NCI-H2107 treated with DMSO at 0.1 percent for 48 hours (cell line): ENCODE measurements around the gene CALHM4.
A peak's percentile ranks its signal among the peaks of the same experiment; 100 is the strongest.

Experiments used
- DNase-seq: peaks from one replicate; lab custom pipeline; 2025; ENCODE audit not compliant: unreplicated experiment; lab: John Stamatoyannopoulos, UW

Gene CALHM4

DNA sequence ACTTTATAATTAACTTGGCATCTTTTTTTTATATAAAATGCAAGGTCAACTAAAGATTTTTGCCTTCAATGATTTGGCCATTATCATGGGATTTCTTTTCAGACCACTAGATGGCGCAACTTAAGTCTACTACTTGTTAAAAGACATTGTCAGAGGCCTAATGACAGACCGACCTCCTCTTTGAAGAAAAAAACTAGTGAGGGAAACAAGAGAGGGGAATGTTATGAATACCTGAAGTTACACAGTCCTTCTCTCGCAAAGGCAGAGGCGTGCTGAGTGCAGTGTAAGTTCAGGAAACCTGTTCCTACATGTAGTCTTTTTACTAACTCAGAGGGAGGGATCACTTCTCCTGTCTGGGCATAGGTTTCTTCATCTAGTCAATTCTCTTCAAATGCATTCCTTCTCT is 17.3 kb upstream of the CALHM4 start:
- peak; percentile 20 for DNase-seq

DNA sequence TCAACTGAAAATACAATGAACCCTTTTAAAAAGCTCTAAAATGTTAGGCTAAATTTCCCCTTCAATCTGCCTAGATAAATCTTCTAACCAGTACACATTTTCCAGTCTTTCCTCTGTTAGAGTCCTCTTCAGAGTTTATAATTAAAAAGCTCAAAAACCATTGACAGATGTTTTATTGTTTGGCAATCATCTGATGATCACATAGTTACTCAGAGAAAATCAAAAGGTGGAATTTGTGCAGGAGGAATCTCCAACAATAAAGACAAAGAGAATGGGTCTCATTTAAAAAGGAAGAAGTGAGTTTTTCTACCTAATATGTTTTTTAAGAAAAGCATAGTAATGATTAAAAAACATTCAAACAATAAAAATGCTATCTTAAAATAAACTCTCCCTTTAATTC is 11.1 kb upstream of the CALHM4 start:
- no peak for DNase-seq

DNA sequence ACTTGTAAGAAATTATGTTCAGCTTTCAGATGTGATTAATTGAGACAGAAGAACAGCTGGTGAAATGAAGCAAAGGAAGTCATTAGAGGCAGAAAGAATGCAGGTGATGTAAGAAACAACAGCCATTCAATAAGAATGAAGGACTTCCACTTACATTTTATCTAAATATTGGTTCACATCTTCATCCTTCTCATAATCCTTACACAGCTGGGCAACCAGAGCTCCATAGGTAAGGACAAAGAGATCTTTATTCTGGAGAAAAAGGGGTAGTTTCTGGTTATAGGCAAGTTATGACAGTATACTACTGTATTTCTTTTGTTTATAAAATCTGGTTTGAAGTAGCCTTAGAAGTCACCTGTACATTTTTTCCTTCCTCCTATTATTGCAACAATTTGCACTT is 10.4 kb upstream of the CALHM4 start:
- no peak for DNase-seq

DNA sequence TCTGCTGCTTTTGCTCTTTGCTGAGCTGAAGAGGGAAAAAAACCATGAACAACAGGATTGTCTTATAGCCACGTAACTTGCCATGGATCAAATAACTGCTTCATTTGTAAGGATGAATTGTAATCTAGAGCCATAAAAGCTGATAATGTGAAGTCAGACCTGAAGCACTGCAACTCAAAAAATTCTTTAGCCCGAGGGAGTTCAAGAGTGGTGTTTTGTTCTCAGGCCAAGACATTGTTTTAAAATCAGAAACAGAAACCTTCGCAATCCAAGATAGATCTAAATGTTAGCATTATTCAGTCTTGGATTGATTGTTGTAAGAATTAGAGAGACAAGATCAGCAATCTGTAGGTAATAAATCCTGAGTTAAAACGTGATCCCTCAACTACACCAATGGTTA is 7.9 kb upstream of the CALHM4 start, which contains the start of gene TRAPPC3L:
Gene TRAPPC3L, minus strand, starts transcription at position 34 of the 400 bp plus-strand sequence. CDS start 170 bp downstream, outside the sequence.
- DNase-seq = no peak

DNA sequence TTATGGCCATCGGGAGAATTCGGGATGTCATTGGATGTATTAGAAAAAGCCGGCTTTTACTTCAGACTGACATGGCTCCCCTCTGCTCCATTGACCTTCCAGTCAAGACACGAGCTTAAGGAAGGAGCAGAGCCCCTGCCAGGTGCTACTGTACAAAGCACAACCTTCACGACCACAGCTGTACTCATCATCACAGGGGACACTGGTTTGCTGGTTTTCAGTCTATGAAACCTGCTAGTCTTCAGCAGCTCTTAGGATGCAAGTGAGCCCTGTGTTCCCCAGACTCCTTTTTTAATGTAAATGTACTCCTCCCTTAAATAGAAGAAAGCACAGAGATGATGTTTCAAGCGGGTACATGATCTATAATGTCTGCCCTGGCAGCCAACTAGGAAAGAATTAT is 6.2 kb upstream of the CALHM4 start:
- no peak for DNase-seq

DNA sequence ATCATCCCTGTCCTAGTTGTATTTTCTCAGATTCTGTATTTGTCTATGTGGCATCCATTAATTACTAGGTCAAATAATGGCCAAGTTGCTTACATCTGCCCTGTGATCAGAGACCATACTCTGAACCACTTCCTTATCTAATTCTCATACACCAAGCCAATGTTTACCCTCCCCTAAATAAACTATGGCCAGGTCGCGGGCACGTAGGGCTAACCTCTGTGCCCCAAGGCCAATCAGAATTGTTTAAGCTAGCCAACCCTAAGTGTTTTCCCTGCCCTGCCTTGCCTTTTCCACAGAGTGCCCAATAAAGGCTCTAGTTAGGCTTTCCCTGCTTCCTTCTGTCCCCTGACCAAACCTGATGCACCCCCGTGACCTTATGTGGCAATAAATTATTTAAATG is 2.8 kb upstream of the CALHM4 start:
- DNase-seq = no peak

DNA sequence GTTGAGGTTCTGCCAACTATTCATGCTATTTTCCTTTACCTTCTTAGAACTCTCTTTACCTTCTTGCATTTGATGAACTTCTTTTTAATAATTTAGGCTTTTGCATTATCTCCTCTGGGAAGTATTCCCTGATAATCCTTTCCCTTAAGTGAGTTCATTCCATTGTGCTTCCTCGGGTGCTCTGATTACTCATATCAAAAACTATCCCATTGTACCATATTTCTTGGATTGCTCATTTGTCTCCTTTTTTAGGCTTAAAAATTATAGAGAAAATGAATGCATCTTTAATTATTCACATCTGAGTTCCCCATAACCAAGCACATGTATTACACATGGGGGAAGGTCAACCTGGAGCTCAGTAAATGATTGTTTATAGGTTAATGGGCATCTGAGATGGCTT is 2.5 kb downstream of the CALHM4 start:
- no peak for DNase-seq

DNA sequence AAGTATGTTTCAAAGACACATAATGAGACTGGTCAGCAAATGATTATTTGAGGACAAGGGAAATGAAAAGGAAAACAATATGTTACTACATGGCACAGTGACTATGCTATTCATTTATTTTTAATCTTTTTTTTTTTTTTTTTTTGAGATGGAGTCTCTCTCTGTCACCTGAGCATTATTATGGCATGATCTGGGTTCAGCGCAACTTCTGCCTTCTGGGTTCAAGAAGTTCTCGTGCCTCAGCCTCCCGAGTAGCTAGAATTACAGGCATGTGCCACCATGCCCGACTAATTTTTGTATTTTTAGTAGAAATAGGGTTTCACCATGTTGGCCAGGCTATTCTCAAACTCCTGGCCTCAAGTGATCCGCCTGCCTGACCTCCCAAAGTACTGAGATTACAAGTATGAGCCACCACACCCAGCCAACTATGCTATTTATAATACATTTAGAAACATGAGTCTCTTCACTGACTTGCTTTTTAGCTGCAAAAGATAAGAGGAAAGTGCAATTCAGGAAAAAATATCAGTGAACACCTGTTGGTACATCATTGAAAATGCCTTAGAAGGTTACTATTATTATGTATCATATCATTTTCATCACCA is 3.4 kb downstream of the CALHM4 start:
- no peak for DNase-seq

DNA sequence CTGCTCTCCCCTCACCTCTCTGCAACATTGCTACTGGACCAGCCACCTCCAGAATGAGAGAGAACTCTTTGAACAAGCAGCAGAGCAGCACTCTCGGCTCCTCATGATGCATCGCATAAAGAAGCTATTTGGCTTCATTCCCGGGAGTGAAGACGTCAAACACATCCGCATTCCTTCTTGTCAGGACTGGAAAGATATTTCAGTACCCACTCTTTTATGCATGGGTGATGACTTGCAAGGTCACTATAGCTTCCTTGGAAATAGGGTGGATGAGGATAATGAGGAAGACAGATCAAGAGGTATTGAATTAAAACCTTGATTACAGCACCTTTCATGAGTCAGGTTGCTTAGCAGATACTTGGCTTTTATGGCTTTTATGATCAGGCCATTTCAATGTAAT is 4.3 kb downstream of the CALHM4 start:
- no peak for DNase-seq

DNA sequence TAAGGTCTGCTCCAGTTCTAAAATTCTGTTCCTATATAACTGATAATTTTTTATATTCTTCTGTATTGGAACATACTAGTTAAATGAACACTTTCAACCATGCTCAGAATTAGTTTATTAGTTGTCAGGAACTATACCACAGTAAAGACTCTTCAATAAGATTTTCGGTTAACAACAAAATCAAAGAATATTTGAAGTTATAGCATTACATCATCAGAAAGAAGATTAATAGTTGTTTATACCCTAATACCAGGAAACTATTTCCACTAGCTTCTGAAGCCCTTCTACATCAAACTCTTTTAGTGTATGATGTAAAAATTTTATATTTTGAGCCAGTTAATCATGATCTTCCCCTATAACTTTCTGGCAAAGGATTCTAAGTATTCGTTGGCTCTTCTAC is 6.6 kb downstream of the CALHM4 start:
- DNase-seq = no peak

DNA sequence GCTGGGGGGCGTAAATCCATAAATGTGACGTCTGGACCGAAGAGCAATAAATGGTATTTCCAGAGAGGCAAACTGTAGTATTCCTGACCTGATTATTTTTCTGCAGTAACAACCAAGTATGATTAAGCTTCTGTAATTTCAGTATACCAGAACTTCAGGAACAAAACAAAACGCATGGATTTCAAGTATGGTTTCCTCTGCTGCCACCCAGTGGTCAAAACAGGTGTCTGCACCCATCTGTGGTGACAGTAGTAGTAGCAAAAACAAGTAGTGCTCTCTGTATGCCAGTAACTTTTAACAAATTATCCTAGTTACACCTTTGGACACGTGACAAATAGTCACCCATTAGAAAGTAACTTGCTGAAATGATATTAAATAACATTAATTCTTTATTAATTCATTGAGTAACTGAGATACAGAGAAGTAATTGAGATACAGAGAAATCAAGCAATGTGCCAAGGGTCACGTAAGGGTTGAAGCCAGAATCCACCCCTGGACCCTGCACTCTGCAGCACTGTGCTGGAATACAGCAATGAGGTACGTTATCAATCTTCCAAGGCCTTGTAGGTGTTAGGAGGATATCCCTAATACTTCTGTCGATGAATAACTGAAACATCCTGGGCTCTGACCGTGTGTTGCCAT is 7.9 kb downstream of the CALHM4 start:
- DNase-seq = peak; percentile 42

DNA sequence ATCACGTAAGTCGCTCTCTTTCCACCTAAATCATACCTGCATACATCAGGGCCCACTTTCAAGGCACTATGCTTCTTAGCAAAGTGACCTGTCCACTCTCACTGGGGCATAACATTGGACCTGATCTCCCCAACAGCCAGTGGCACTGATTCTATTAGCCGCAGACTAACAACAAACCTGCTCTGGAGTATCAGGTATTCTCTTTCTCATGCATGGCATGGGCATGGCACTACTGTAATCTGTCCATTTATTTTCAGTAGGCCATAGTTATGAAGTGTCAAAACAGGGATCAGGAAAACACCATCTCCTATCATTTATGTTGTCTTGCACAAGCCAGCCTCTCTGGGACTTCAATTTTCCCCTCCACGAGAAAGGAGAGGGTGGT is 8.5 kb downstream of the CALHM4 start:
- no peak for DNase-seq

DNA sequence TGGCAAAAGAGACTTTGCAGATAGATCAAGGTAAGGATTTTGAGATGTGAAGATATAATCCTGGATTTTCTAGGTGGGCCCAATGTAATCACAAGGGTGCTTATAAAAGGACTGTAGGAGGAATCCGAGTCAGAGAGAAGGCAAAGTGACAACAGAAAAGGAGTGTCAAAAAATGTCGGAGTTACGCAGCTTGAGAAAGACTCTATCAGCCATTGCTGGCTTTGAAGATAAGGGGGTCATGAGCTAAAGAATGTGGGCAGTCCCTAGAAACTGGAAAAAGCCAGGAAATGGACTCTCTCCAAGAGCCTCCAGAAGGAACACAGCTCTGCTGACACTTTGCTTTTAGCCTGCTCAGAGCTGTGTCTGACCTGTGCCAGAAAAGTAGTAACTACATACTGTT is 9.1 kb downstream of the CALHM4 start:
- DNase-seq = no peak

DNA sequence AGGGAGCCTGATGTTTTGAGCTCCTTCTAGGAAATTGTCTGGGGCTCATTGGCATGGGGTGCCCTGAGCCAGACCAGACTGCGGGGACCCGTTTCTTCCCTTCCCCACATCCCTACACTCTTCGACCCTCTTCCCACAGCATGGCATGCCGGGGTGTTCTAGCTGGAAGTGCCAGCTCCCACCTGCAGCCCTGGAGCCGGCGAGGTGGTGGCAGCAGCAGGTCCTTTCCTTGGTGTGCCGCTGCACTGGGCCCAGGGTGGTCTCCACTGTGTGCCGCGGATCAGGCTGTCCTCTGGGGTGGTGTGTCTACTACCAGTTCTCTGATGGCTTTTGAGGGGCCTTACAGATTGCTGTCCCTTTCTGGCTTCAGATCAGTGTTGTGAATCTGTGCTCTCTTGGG is 10.3 kb downstream of the CALHM4 start:
- DNase-seq = no peak

DNA sequence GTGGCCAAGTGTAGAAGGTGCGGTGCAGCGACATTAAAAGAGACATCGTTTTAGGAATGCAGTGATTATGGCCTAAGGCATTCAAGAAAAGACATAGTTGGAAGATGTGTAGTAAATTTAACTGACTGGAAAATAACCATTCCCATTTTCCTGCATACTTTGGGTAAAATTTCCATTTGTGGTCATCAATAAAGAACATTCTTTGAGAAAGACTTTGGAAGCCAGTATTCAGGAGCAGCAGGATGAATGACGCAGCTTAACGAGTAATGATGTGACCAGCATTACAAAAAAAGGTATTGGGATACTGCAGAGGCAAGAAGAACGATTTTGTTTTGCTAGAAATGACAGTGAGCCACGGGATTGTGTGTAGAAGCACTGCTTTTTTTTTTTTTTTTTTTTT is 10.8 kb downstream of the CALHM4 start:
- DNase-seq = no peak

DNA sequence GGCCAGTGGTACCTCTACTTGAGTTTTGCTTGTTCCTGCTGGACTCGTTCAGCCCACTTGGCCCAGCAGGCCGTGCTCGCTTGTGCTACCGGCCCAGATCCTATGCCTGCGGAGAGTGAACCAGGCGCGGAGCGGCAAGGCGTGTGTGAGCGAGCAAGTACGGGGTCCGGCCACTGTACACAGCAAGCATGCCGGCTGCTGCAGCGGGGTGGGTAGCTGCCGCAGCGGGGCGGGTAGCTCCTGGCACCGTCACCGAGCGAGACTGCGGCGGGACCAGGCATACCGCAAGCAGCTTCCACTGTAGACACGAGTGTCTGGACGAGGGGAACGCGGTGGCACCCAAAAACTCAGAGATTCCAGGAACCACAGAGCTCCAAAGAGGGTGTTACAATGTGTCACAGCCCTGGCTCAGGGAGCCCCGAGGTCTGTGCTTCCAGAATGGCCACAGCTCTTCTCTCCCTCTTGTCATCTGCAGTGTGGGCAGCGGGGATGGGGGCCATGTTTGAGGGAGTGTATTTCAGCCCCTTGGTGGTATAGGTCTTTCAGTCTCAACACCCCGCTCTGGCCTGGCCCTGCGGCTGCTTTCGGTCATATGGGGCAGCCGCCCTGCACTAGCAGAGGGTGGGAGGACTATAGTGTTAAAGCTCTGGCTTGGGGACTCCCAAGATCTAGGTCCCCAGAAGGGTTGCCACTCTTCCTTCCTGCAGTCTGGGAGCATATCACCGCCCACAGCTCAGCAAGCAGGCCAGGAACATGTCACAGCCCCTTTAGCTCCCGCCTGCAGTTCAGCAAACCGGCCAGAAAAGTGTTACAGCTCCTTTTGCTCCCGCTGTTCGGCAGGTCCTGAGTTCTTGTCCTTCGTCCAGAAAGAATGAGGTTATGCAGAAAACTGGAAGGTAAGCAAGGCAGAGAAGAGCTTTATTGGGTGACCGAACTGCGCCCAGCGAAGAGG is 11.6 kb downstream of the CALHM4 start:
- no peak for DNase-seq

DNA sequence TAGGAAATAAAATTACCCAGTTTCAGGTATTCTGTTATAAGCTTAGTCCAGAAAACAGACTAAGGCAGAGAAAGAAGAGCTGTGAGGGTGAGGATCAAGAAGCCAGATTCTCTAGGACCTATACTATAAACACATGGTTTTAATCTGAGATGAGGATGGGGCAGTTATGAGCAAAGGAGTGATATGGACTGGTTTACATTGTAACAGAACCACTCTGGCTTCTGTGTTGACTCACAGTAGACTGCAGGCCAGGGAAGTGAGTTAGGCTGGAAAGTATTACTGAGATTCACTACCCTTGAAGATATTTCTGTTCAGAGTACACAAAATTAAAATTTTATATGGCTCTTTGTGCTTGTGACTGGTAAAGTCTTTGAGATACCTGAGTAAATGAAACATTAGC is 14.6 kb downstream of the CALHM4 start:
- DNase-seq = no peak

DNA sequence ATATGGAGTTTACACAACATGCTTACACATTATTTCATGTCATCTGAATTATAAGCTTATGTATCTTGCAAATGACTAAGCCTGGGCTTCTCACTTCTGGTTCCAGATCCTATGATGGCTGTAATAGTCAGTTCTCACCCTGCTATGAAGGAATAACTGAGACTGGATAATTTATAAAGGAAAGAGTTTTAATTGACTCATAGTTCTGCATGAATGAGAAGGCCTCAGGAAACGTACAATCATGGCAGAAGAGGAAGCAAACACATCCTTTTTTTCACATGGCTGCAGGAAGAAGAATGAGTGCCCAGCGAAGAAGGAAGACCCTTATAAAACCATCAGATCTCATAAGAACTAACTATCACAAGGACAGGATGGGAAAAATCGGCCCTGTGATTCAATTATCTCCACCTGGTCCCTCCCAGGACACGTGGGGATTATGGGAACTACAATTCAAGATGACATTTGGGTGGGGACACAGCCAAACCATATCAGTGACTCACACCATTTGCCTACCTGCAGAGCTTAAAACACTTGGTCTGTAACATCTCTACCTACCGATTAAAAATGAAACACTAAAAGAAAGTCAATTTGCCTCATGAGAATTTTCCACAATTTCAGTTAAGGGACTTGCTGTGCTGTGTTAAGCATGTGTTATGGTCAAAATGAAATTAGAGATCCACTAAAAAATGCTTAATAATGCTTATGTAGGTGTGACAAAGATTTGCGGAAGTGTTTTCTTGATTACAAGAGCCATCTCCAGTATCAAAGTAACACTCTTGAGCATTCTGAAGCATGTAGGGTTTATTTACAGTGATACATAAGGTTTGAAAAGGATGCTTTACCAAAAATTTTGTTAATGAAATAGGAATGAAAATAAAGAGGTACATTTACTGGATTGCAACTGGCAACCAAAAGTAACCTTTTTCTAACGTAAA is 15.5 kb downstream of the CALHM4 start:
- no peak for DNase-seq

DNA sequence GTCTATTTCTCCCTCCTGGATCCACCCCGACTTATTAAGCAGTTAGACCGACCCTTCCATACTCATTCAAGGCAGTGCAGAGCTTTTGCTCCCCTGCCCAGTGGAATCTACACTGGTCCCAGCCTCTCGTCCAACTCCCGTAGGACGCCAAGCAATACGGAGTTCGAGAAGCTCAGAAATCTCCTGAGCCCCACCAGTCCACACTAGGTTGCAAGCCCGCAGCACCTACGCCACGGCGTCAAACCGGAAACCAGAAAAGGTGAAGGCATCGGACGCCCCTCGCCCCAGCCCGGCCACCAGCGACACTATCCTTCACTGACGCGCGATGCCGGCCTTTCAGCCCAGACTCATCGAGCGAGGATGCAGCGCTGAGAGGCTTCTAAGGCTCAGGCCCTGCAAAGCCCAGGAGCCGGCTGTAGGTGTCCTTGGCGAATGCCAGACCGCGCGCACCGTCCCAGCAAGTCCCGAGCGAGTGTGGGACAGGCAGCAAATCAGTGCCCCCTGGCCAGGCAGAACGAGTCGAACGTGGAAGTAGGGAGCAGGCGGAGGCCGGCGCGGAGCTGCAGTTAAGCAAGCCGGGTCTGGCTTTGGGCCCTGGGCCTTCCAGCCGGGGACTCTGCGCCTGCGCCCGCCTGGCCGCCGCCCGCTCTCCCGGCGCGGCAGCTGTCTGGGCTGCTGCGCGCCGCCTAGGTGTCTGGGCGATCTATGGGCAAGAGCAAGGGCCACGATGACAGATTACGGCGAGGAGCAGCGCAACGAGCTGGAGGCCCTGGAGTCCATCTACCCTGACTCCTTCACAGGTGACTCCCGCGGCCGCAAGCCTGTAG is 17.5 kb downstream of the CALHM4 start, which contains the start of gene RWDD1:
Gene RWDD1, plus strand, starts transcription at position 649 of the 827 bp plus-strand sequence. Its CDS starts 79 bp downstream, at position 728.
- DNase-seq = peak; percentile 95

DNA sequence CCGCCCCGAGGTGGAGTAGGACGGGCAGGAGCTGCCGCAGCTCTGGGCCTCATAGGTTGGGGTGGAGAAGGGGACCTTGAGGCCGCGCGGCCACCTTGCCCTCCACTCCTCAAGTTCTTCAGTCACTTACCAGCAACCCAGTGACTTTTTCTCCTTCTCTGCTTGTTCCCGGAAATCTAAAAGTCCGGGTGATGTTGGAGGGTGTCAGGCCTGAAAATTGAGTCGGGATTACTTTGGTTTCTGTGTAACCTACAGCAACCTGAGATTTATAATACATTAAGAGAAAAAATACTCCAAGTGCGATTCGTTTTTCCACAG is 18.1 kb downstream of the CALHM4 start:
- no peak for DNase-seq
